Activated CD4-positive, alpha-beta T cell treated with anti-CD3 and anti-CD28 coated beads, Interleukin-2, amount 50 U/mL, for 24 hours (primary cell): ENCODE measurements around the gene FBXW12.
"Not testable (repeated sequence)": the region's sequence is repeated elsewhere in the genome, so short reads cannot be mapped to it uniquely, and the experiment has no call there.

Experiments
- DNase-seq, 2 donors: peaks; one replicate each; pipeline ENCODE4 v3.0.0-alpha.2; 2020; ENCODE audit warnings: low read depth in 1 of 2, low spot score in 1 of 2

The FBXW12 gene

DNA sequence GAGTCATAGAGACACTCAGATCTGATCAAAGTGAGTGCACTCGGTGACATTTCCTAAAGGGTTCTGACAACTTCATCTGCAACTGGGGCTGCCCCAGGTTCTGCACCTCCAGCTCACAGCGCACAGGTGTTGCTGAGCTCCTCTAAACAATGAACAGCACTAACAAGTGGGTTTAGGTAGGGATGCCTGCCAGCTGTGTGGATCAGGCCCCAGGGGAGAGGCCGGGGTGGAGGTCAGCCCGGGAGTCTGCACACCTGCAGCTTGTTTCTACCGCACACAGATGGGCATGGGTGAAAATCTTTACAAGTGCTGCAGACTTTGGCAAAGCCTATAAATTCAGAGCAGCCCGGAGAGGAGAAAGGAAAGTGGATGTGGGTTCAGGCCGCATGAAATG is 355 bp downstream of the FBXW12 start:
- no peak for DNase-seq

- DNase-seq: no peak
Observed at GRCh38 chr3:48372862-48373435, 930 bp downstream of the FBXW12 start.

DNA sequence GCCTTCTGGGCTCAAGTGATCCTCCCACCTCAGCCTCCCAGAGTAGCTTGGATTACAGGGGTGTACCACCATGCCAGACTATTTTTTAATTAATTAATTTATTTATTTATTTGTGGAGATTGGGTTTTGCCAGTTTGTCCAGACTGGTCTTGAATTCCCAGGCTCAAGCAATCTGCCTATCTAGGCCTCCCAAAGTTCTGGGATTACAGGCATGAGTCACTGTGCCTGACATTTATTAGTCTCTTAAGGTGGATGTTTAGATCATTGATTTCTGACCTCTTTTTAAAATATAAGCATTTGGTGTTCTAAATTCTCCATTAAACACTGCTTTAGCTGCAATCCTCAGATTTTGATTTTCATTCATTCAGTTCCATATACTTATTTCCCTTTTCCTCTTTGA is 15.6 kb downstream of the FBXW12 start:
- DNase-seq: no peak

DNA sequence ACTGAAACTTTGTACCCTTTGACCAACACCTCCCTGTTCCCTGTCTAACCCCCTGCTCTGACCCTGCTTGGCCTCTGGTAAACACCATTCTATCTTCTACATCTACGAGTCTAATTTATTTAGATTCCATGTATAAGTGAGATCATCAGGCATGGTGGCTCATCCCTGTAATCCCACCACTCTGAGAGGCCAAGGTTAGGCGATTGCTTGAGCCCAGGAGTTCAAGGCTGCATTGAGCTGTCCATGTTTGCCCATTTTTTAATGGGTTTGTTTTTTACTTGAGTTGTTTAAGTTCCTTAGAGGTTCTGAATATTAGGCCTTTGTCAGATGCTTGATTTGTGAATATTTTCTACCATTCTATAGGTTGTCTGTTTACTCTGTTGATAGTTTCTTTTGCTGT is 16.9 kb downstream of the FBXW12 start:
- DNase-seq: no peak

- no peak for DNase-seq
Observed at GRCh38 chr3:48394391-48394790, 22.4 kb downstream of the FBXW12 start.

GRCh38 chr3:48395714-48396113 is 23.7 kb downstream of the FBXW12 start:
- DNase-seq: no peak

DNA sequence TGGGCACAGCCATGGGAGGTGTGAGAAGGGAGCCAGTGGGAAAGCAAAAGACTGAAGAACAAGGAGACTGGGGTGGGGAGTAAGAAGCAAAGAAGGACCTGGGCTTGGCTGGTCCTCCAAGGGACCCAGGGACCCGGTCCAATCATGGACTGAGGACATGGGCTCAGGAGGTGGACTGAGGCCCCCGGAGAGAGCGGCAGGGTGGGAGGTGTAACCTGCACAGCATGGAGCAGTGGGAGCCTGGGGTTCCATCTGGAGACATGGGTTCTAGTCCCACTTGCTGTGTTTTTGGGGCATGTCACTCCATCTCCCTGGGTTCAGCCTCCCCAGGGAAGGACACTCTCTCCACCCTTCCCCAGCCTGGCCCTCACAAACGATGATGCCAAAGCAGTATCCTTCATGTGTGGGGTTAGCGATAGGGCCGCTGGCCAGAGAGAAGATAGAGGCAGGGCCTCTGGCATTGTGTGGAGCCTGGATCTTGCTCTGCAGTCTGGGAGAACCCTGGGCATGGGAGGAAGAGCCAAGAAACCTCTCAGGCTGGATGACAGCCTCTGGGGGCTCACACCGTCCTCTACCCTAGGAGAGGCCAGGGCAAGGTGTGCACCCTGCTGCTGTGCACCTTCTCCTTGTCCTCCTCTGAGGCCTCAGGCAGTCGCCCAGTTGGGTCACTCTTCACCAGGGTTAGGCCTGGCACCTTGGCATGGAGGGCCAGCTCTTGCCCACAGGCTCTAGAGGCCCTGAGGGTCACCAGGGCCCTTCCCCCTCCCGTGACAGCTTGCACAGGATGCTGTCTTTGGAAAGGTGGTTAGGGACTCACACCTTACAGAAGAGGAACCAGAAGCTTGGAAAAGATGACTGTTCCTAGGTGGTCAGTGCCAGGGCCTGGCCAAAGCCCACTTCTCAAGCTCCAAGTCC is 26.0 kb downstream of the FBXW12 start:
- DNase-seq: no peak

- DNase-seq: no peak
Observed at GRCh38 chr3:48398701-48399386, 26.8 kb downstream of the FBXW12 start.

DNA sequence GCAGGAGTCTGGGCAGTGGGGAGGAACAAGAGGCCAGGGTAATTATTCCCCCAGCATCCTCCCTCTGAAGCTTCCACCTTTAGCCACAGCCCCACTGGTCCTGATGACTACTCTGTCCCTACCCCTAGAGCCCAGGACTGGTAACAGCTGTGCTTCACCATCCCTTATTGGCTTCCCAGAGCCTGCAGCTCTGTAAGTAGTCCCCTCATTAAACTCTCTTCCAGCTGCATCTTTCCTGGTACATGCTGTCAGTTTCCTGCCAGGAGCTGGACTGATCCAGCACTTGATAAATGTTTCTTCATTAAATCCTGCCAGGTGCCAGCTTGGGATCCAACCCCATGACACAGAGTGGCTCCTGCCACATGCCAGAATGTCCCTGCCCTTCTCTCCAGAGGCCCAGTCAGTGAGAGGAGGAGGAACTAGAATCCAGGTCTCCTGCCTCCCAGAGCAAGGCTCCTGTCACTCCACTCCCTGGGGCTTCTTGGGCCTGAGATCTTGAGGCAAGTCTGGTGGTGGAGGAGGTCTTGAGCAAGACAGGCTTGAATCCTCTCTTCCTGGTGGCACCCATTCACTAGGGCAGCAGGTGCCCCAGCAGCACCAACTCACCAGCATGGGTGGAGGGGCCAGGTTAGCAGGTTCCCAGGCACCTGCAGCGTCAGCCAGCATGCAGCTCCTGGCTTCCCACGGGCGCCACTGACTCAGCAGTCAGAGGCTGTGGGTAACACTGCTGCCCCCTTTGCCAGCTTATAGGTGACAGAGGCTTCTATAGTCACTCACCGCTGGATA is 27.6 kb downstream of the FBXW12 start:
- DNase-seq: no peak

DNA sequence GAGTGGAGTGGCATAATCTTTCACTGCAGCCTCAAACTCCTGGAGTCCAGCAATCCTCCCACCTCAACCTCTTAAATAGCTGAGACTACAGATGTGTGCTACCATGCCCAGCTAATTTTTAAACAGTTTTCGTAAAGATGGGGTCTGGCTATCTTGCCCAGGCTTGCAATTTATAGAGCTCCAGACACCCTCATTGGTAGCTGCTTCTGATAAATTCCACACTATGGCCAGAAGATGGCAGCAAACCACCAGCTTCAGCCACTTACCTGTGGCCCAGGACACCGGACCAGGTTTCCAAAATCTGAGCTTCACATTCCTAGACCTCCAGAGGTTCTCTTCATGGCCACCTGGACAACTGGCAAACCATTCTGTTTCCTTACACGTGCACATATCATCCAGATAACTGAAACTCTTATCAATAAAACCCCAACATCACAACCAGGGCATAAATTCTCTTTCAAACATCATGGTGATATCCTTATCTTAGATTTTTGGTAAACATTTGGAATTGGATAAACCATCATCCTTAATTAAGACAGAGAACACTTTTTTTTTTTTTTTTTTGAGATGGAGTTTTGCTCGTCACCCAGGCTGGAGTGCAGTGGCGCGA is 28.9 kb downstream of the FBXW12 start:
- peak; percentile 31 to 58 for DNase-seq

- not testable (repeated sequence) for DNase-seq
Observed at GRCh38 chr3:48401434-48401901, 29.4 kb downstream of the FBXW12 start.

DNA sequence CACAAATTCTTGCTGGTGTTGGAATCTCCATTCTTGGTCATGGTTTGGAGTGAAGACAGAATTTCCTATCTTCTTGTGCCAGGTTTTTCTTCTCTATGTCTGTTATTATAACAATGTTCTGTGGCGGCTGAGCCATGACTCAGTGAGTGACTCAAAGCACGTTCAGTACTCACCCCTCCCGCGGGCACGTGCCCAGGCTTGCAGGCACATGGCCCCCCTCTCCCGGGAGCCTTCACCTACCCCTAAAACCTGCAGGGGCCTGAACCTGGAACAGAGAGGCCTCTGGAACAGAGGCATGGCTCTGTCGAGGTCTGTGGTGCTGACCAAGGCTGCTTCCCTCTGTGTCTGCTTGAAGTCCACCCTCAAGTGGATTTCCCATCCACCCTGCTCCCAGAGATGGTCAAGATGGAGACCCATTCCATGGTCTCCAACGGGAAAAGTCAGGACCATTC is 30.3 kb downstream of the FBXW12 start:
- DNase-seq: no peak

DNA sequence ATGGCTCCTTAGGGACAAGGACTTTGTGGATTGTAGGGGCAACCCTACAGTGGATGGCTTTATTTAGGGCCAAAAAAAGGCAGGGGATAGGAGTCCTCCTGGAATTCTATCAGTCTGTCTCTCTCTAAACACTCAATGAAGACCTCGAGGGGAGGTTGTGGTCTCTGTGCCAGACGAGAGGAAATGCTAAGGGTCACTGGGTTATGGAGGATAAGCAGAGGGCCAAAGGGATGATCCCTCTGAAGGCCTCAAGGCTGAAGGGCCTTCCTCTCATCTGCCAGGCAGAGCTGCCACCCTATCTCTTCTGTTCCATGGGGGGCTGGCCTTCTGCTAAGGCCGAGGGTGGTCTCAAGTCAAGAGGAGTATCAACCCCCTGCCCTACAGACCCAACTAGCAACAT is 30.9 kb downstream of the FBXW12 start:
- no peak for DNase-seq

GRCh38 chr3:48403533-48404439 is 31.8 kb downstream of the FBXW12 start:
- no peak for DNase-seq

- no peak for DNase-seq
Observed at GRCh38 chr3:48404440-48405342, 32.7 kb downstream of the FBXW12 start.

- DNase-seq: no peak
Observed at GRCh38 chr3:48405343-48405881, 33.4 kb downstream of the FBXW12 start.

- no peak for DNase-seq
Observed at GRCh38 chr3:48405971-48406370, 34.0 kb downstream of the FBXW12 start.
